SK-N-SH (cell line): ENCODE data around the gene FAM53A. TPM values are rescaled to one million over a fixed set of nuclear protein-coding genes. Genes with fewer than 3 reads are reported as not detected.

Source experiments
- CTCF ChIA-PET: fragments of 300-600, 350-600 bp; formaldehyde crosslinking; extraction: SDS; loops from one replicate; lab custom pipeline; 2021; lab: Yijun Ruan, JAX
- POLR2A ChIA-PET: fragments of 350-600 bp; sonication (Branson Sonifier 250); formaldehyde crosslinking; extraction: SDS; loops from one replicate; lab custom pipeline; 2020; ENCODE audit warnings: antibody characterized with exemption, inconsistent platforms; lab: Yijun Ruan, JAX
- DNase-seq: peaks from one replicate; pipeline ENCODE4 v3.0.0; 2012
- H2AFZ ChIP-seq: fragments of 200-600 bp; sonication (generic); 2 replicates; pipeline ENCODE4 v1.8.1; 2016; ENCODE audit warnings: antibody characterized with exemption, mild to moderate bottlenecking, low read depth
- H3F3A ChIP-seq: fragments of 200-600 bp; sonication (generic); replicated peaks from 2 replicates; pipeline ENCODE3; 2016; ENCODE audit warnings: antibody characterized with exemption, mild to moderate bottlenecking; ENCODE audit not compliant: insufficient read depth
- H3K27ac ChIP-seq, 2 experiments: fragments of 200-500 bp in 1 of 2; fragments of 200-600 bp in 1 of 2; sonication (Bioruptor generic) in 1 of 2; sonication (generic), shearing (Covaris generic) in 1 of 2; 2 replicates each; pipeline versions ENCODE4 v1.5.1 to v1.6.1; 2014 to 2016; ENCODE audit warnings: low read depth in 2 of 2, inconsistent platforms in 1 of 2, low read length in 1 of 2, mild to moderate bottlenecking in 1 of 2, mixed read lengths in 1 of 2
- H3K27me3 ChIP-seq: fragments of 200-600 bp; sonication (generic), shearing (Covaris generic); 2 replicates; pipeline ENCODE4 v1.6.1; 2016; ENCODE audit warnings: mixed run types; ENCODE audit not compliant: insufficient read depth
- H3K36me3 ChIP-seq, 2 experiments: fragments of 200-500 bp in 1 of 2; fragments of 200-600 bp in 1 of 2; sonication (Bioruptor generic) in 1 of 2; sonication (generic) in 1 of 2; replicated peaks in 1 of 2; 2 replicates each; pipeline versions ENCODE3 to v1.5.1; 2014 to 2016; ENCODE audit warnings: low read length in 1 of 2, mild to moderate bottlenecking in 1 of 2; ENCODE audit not compliant: insufficient read depth in 2 of 2, control insufficient read depth in 1 of 2
- H3K4me1 ChIP-seq, 2 experiments: fragments of 200-500 bp in 1 of 2; fragments of 200-600 bp in 1 of 2; sonication (Bioruptor generic) in 1 of 2; sonication (generic), shearing (Covaris generic) in 1 of 2; 2 replicates each; pipeline versions ENCODE4 v1.5.1 to v1.6.1; 2014 to 2016; ENCODE audit warnings: low read depth in 1 of 2, low read length in 1 of 2, mixed run types in 1 of 2; ENCODE audit not compliant: insufficient read depth in 2 of 2, control insufficient read depth in 1 of 2
- H3K4me2 ChIP-seq: fragments of 200-600 bp; sonication (generic), shearing (Covaris generic); 2 replicates; pipeline ENCODE4 v1.6.1; 2017; ENCODE audit warnings: mixed run types
- H3K4me3 ChIP-seq, 2 experiments: fragments of 200-500 bp in 1 of 2; fragments of 200-600 bp in 1 of 2; sonication (Bioruptor generic) in 1 of 2; sonication (generic), shearing (Covaris generic) in 1 of 2; 2 replicates each; pipeline versions ENCODE4 v1.5.1 to v1.8.1; 2014 to 2016; ENCODE audit warnings: low read depth in 2 of 2, inconsistent platforms in 1 of 2, low read length in 1 of 2, mild to moderate bottlenecking in 1 of 2, mixed read lengths in 1 of 2, moderate library complexity in 1 of 2
- H3K79me2 ChIP-seq: fragments of 200-600 bp; sonication (generic); 2 replicates; pipeline ENCODE4 v1.8.1; 2017; ENCODE audit warnings: mild to moderate bottlenecking; ENCODE audit not compliant: insufficient read depth
- H3K9ac ChIP-seq: fragments of 200-600 bp; sonication (generic); 2 replicates; pipeline ENCODE4 v1.6.1; 2017; ENCODE audit warnings: mixed run types
- H3K9me2 ChIP-seq: fragments of 200-600 bp; sonication (generic); 2 replicates; pipeline ENCODE4 v1.6.1; 2017; ENCODE audit warnings: mixed run types
- H3K9me3 ChIP-seq: fragments of 200-600 bp; sonication (generic); 2 replicates; pipeline ENCODE4 v1.6.1; 2017; ENCODE audit warnings: mixed run types, mild to moderate bottlenecking, moderate library complexity
- H4K20me1 ChIP-seq: fragments of 200-600 bp; sonication (generic); 2 replicates; pipeline ENCODE4 v1.6.1; 2017; ENCODE audit warnings: mild to moderate bottlenecking, mixed run types; ENCODE audit not compliant: insufficient read depth
- FOSL2 ChIP-seq: IDR thresholded peaks from 2 replicates; pipeline ENCODE4 v1.4.0; 2012; ENCODE audit warnings: low read depth, mild to moderate bottlenecking, moderate library complexity, borderline replicate concordance
- IRF3 ChIP-seq: fragments of 150-350 bp; IDR thresholded peaks from 2 replicates; pipeline ENCODE4 v1.6.1; 2016; ENCODE audit warnings: mild to moderate bottlenecking, low read depth, low read length
- PBX3 ChIP-seq: IDR thresholded peaks from 2 replicates; pipeline ENCODE4; 2012
- RAD21 ChIP-seq: IDR thresholded peaks from 2 replicates; pipeline ENCODE4 v1.6.1; 2012; ENCODE audit warnings: mild to moderate bottlenecking, low read length
- REST ChIP-seq: IDR thresholded peaks from 2 replicates; pipeline ENCODE4 v1.6.1; 2012; ENCODE audit warnings: mild to moderate bottlenecking, low read depth, low read length, moderate library complexity
- SIN3A ChIP-seq: IDR thresholded peaks from 2 replicates; pipeline ENCODE4 v1.6.1; 2012; ENCODE audit warnings: low read depth, mild to moderate bottlenecking, low read length, moderate library complexity, borderline replicate concordance
- USF2 ChIP-seq: fragments of 150-350 bp; IDR thresholded peaks from 2 replicates; pipeline ENCODE4 v1.6.1; 2017; ENCODE audit warnings: antibody characterized with exemption, low read length, low read depth, borderline replicate concordance
- WGBS: methylation state at CpG from one replicate; pipeline ENCODE4 v1.1.6; 2017; ENCODE audit warnings: low lambda C conversion rate; 5-methylcytosine and 5-hydroxymethylcytosine counted together
- polyA plus RNA-seq, 3 experiments: library from polyadenylated mRNA; depleted of rRNA; stranded (reverse); fragments of >200 nt; gene quantifications; 2 replicates each; pipeline ENCODE4 v1.2.3, GENCODE V29; 2012

FAM53A gene
- polyA plus RNA-seq, 1 of the 3 experiments (the other 2 are of a cell fraction): 7.6 TPM

DNA sequence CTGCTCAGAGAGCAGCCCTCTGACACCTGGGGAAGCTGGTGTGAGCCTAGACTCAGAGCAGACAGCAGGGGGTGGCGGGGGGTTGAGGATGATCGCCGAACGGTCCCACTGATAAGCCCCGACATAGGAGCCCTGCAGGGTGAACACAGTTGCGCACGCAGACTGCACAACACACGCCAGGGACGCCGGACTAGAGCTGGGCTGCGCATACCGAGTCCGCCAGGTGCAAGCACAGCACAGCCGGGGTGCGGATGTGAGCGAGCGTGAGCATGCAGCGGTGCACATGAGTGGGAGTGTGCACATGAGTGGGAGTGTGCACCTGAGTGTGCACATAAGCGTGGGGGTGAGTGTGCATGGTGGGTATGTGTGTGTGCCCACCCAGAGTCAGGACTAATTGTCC lies 36.7 kb downstream of the FAM53A start (continued):
- TF ChIP-seq USF2: no peak

DNA sequence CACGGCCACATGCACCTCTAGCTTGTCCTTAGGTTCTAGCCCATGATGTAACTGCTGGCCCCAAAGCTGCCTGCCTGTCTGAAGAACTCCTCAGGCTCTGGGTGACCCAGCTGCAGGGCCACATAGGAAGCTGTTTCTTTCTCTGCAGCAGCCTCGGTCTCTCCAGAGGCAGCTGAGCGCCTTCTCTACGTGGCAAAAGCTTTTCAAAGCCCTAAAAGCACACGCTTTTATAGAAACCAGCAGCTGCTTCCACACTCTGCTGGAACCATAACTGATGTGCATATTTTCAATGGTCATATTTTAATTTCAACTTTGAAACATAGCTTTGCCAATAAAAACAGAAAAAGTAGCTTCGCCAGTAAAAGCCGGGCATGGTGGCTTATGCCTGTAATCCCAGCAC lies 37.4 kb downstream of the FAM53A start:
- Histone ChIP-seq H3K27ac (no peak overlapping the region), H3K9me2 (no peaks in the 10 kb centered on the region), H3K36me3 (no peaks in the 10 kb centered on the region), H2AFZ (no peak overlapping the region), H3K4me2 (no peak overlapping the region), H3K9ac (no peak overlapping the region), H3K4me1 (peaks cover 0 to 18% of the 10 kb centered on the region in 2 experiments; a peak in 1 of 4 replicates), H3K27me3 (no peaks in the 10 kb centered on the region), H3K4me3 (no peak overlapping the region), H4K20me1 (peaks cover 3% of the 10 kb centered on the region; the same call in 1 of the 2 replicates), H3F3A (no peaks in the 10 kb centered on the region), H3K79me2 (no peaks in the 10 kb centered on the region), H3K9me3 (no peaks in the 10 kb centered on the region)
- TF ChIP-seq PBX3 (no peak), REST (no peak), FOSL2 (no peak), SIN3A (no peak), RAD21 (no peak), IRF3 (no peak)
- ChIA-PET POLR2A (no interaction called here), CTCF (interaction anchor here (0.9 to 1.4 kb wide), 2 partner anchors 12 to 134 kb away, joined by 3 to 4 read pairs; no protein-coding TSS in a partner anchor)
- no peak for DNase-seq
- WGBS: 91% methylated on average over 7 of the region's 7 CpGs
